Mammary epithelial cell (primary cell): ENCODE measurements around the gene DHRS11.

Experiments
- EZH2 ChIP-seq: IDR thresholded peaks from 2 replicates; pipeline ENCODE4 v1.6.1; 2012; ENCODE audit warnings: low read length, inconsistent platforms, borderline replicate concordance
- TF ChIP-seq, protein P1 (sequence below), 2 donors: IDR thresholded peaks in 1 of 2; conservative IDR thresholded peaks in 1 of 2; 2 replicates each; pipeline ENCODE4 v1.5.1; 2011 to 2012; ENCODE audit warnings: inconsistent platforms in 2 of 2, low read length in 2 of 2, mild to moderate bottlenecking in 2 of 2, control low read depth in 1 of 2, low read depth in 1 of 2; ENCODE audit not compliant: insufficient read depth in 1 of 2; ENCODE audit errors: extremely low read depth in 1 of 2

- TF ChIP-seq, protein P1, sequence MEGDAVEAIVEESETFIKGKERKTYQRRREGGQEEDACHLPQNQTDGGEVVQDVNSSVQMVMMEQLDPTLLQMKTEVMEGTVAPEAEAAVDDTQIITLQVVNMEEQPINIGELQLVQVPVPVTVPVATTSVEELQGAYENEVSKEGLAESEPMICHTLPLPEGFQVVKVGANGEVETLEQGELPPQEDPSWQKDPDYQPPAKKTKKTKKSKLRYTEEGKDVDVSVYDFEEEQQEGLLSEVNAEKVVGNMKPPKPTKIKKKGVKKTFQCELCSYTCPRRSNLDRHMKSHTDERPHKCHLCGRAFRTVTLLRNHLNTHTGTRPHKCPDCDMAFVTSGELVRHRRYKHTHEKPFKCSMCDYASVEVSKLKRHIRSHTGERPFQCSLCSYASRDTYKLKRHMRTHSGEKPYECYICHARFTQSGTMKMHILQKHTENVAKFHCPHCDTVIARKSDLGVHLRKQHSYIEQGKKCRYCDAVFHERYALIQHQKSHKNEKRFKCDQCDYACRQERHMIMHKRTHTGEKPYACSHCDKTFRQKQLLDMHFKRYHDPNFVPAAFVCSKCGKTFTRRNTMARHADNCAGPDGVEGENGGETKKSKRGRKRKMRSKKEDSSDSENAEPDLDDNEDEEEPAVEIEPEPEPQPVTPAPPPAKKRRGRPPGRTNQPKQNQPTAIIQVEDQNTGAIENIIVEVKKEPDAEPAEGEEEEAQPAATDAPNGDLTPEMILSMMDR (conservative IDR thresholded peaks at IDR 0.05 in 1 of 2, IDR thresholded peaks at IDR 0.05 in 1 of 2; ENCODE audit: extremely low read depth in 1 of 2, insufficient read depth in 1 of 2, low read depth in 1 of 2, low read length in 2 of 2): no peak
- TF ChIP-seq EZH2: no peak
Observed at GRCh38 chr17:36609498-36609862, 17.8 kb downstream of the DHRS11 start.
